Eye (tissue), 1 donor: ENCODE data around the gene USF2.

Experiments used
- DNase-seq: peaks from one replicate; pipeline ENCODE4 v3.0.0-alpha.2; 2015

The USF2 gene

GRCh38 chr19:35302446-35302845 lies 33.7 kb downstream of the USF2 start:
- DNase-seq = no peak

DNA sequence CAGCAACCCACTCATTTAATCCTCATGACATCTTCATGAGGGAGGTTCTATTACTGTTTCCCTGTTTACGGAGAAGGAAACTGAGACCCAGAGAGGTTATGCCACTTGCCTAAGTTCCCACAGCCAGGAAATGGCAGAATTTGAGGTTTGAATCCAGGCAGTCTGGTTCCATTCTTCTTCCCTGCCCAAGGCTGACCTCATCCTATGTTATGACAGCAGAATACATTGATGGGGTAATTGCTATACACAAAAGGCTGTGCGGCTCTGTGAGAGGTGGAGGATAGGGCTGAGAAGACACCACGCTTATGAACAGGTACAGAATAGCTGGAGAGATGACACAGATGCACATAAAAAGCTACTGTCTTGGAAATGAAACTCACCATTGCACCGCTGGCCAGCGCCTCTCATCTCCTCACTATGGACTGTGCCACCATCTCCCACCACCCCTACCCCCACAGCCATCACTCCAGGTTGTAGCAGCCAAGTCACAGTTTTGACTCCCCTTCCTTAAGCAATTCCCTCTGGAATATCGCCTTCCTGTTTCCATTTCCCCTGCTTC lies 34.7 kb downstream of the USF2 start:
- DNase-seq = no peak

GRCh38 chr19:35304036-35304435 lies 35.3 kb downstream of the USF2 start:
- DNase-seq = no peak

- no peak for DNase-seq
These were observed 36.4 kb downstream of the USF2 start for GRCh38 chr19:35305181-35305580.

DNA sequence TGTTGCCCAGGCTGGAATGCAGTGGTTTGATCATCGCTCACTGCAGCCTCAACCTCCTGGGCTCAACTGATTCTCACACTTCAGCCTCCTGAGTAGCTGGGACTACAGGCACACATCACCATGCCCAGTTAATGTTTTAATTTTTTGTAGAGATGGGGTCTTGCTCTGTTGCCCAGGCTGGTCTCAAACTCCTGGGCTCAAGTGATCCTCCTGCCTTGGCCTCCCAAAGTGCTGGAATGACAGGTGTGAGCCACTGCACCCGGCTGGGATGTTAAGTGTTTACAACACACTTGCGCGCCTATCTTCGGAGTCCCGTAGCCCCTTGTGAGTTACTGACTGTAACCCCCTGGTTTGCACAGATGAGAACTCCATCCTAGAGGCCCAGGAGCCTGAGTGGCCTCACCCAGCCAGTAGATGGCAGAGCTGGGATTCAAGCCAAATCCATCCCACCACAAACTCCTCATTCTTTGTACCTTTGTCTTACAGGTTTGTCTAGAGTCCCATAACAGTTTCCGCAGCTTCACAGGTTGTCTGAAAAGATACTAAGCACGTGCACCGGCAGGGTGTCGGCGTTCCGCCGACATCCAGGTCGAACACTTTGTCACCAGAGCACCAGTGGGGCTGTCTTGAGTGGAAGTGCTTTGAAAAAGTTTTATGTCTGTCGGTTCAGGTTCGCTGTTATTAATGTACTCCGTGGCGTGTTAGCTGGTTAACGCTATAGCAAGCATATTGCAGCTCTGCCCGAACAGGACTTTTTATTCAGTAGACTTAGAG lies 37.9 kb downstream of the USF2 start:
- DNase-seq = no peak

GRCh38 chr19:35307931-35308330 lies 39.2 kb downstream of the USF2 start:
- DNase-seq = no peak

DNA sequence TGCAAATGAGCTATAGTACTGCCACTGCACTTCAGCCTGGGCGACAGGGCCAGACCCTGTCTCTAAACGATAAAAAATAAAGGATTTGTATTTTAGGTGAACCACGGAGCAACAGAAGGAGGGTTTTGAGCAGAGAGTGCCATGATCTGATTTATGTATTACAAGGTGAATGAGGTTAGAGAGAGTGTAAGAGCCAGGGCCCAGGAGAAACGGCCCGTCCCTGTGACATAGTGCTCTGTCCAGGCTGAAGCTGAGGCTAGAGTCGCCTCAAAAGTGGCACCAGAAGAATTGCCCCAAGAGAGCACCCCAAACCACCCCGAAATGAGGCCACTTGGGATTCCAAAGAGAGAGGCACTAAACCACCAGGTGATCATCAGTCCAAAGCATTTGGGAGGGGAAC lies 40.1 kb downstream of the USF2 start:
- DNase-seq = no peak

GRCh38 chr19:35309481-35310279 lies 40.9 kb downstream of the USF2 start:
- peak; percentile 82 for DNase-seq

- no peak for DNase-seq
These were observed 41.6 kb downstream of the USF2 start for GRCh38 chr19:35310331-35310730.

DNA sequence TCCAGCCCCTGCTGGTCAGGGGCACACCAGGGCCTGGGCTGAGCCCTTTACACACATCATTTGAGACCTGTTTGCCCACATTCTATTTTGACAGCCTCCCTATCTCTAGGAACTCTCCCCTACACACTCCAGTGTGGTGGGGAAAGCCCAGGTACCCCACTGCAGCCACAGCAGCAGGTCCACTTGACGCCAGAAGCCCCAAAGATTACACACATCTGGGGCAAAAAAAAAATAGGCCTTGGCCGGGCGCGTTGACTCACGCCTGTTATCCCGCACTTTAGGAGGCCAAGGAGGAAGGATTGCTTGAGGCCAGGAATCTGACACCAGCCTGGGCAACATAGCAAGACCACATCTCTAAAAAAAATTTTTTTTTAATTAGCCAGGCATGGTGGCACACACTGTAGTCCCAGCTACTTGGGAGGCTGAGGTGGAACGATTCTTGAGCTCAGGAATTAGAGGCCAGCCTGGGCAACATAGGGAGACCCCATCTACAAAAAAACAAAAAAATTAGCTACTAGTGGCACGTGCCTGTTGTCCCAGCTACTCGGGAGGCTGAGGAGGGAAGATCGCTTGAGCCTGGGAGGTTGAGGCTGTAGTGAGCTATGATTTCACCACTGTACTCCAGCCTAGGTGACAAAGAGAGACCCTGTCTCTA lies 42.2 kb downstream of the USF2 start:
- no peak for DNase-seq

GRCh38 chr19:35311901-35312665 lies 43.3 kb downstream of the USF2 start:
- no peak for DNase-seq

- no peak for DNase-seq
These were observed 44.8 kb downstream of the USF2 start for GRCh38 chr19:35313587-35313986.

DNA sequence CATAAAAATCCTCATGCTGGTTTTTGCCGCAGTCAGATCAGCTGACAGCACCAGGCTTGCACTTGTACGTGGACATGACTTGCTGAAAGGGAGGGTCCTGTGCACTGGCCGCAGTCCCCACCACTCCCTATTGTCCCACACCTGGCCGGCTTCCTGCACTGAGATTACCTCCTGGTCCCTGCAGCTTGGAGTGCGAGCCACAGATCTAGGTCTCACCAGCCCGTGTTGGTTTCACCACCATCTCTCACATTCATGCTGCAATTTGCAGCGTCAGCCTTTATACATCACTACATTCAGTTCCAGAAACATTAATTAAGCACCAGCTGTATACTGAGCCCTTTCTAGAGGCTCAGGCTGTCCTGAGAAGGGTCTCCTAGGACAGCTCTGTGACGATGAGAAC lies 45.3 kb downstream of the USF2 start:
- no peak for DNase-seq

DNA sequence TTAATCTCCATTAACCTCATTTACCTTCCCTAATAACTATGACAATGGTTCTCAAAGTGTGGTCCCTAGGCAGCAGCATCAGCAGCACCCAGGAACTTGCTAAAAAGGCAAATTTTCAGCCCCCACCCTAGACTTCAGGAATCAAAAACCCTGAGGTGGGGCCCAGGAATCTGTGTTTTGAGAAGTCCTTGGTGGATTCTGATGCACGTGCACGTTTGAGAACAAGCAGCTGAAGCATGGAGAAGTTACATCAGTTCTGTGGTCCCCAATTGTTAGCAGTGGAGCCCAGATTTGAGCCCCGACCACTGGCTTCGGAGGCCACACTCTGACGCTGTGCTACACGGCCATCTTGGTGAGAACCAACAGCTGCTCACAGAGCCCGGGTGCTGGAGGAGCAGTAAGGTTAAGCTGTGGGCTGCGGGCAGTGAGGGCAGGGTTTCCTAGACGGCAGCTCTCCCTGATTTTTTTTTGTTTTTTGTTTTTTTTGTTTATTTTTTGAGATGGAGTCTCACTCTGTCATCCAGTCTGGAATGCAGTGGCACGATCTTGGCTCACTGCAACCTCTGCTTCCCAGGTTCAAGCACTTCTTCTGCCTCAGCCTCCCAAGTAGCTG lies 46.2 kb downstream of the USF2 start:
- DNase-seq = no peak

DNA sequence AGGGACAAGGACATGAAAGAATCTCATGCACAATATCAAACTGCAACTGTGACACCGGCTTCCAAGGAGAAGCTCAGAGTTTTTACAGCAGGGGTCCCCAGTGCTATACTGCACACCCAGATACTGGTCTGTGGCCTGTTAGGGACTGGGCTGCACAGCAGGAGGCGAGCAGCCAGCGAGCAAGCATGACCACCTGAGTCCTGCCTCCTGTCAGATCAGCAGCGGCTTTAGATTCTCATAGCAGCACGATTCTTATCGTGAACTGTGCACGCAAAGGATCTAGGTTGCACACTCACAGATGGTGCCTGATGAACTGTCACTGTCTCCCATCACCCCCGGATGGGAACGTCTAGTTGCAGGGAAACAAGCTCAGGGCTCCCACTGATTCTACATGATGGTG lies 47.1 kb downstream of the USF2 start:
- peak; percentile 43 for DNase-seq

DNA sequence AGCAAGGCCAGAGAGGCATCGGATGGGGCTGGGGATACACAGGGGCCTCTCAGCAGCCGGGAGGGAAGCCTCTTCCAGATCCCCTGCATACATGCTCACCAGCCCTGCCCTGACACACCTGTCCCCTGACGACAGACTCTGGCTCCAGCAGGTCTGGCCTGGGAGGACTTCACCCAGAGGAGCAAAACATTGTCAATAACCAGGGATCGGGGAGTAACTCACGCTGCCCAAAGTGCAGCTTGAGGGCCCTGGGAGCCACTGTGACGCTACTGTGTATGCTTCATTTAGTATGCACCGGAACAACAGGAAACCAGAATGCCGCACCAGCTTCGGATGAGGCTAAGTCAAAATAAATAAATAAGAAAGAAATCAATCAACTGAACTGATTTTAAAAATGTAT lies 47.8 kb downstream of the USF2 start:
- DNase-seq = no peak

GRCh38 chr19:35317464-35318043 lies 48.8 kb downstream of the USF2 start:
- DNase-seq = no peak

DNA sequence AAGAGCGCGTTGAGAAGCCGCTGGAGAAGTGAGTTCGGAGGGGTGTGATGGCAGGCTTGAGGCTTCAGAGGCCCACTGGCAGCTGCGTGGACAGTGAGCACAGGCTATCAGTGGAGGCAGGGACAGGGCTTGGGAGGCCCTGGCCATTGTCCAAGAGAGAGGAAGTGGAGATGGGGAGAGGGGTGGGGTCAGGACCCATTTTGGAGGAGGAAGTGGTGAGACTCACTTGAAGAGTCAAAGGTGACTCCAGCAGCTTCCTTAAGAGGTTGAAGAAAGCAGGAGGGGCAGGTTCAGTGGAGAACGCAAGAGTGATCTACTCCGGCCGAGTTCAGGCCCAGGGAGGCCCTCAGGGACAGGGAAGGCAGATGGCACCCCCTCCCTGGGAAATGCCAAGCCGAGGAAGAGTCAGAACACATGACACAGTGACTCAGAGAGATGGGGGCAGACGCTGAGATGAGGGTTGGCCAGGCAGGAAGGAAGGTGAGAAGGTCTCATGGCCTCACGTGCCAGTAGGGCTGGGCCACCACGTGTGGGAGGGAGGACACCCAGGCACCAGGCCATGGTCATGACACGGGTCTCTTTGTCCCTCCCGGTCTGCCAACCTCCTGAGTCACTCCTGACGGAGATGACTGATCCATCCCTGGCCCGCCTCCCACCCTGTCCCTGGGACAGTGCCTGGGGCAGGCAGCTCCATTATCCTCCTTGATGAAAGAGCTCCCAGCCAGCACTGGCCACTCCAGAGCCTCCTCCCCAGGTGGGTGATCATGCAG lies 50.1 kb downstream of the USF2 start:
- no peak for DNase-seq

DNA sequence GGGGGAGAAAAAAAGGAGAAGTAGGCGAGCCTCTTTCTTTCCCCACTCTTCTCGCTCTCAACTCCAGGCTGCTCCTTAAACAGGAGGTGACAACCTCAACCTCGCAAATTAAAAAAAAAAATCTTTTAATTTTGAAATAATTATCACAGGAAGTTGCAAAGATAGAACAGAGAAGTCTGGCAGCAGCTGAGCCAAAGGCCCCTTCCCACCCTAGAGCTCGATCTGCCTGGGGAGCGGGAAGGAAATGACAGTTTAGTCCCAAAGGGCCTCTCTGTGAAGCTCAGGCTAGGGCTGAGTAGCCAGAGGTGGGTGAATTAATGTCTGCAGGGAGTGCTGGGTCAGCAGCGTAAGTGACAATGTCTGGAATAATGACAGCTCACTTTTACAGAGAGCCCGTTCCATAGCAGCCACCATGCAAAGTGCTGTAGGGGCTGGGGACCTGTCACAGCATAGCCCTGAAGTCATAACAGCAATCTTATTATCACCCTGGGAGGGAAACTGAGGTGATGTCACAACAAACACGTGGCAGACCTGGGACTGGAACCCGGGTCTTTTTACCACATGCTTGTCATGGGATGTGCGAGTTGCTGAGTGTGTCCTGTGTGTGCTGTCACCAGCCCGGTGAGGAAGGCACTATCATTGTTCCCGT lies 51.4 kb downstream of the USF2 start:
- peak; percentile 50 for DNase-seq

DNA sequence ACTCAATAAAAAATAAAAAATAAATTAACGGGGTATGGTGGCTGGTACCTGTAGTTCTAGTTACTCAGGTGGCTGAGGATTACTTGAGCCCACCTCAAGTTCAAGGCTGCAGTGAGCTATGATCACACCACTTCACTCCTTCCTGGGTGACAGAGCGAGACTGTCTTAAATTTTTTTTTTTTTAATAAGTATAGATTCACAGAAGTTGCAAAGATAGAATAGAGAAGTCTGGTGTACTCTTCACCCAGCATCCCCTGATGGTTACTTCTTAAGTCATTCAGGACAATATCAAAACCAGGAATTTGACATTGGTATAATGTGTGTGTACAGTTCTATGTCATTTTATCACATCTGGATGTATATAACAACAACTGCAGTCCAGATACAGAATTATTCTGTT lies 52.5 kb downstream of the USF2 start:
- DNase-seq = no peak

DNA sequence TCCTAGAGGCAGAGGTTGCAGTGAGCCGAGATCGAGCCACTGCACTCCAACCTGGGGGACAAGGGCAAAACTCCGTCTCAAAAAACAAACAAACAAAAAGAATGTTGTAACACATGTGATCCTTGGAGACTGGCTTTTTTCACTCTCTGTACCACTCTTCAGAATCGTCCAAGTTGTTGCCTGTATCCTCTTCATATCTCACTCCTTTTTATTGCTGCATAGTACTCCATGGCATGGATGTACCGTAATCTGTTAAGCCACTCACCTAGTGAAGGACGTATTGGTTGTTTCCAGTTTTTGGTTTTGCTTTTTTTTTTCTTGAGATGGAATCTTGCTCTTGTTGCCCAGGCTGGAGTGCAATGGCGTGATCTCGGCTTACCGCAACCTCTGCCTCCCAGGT lies 53.3 kb downstream of the USF2 start:
- no peak for DNase-seq
